GM20000 (cell line): ENCODE data around the gene UBFD1.

Experiments
- DNase-seq: peaks from one replicate; pipeline ENCODE4 v3.0.0; 2012; ENCODE audit warnings: low spot score
- TF ChIP-seq, protein P1 (sequence below): IDR thresholded peaks from 2 replicates; pipeline ENCODE4 v1.5.1; 2012; ENCODE audit warnings: mild to moderate bottlenecking, control low read depth; ENCODE audit errors: extremely low read depth, missing control alignments

Gene UBFD1

DNA sequence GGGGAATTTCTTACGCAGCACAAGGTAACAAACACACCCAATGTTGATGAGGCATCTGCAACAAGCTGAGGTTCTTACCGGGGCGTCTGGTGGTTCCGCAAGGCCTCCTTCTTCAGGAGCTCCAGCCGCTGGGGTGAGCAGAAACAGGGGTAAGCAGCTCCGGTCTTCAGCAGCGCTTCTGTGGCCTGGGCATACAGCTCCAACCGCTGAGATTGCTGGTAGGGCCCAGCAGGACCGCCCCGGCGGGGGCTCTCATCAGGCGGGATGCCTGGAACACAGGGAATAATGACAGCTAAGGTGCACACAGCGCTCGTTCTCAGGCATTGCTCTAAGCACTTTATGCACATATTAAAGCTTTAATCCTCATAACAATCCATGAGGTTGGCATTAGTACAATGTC is 13.1 kb upstream of the UBFD1 start:
- TF ChIP-seq, protein P1, sequence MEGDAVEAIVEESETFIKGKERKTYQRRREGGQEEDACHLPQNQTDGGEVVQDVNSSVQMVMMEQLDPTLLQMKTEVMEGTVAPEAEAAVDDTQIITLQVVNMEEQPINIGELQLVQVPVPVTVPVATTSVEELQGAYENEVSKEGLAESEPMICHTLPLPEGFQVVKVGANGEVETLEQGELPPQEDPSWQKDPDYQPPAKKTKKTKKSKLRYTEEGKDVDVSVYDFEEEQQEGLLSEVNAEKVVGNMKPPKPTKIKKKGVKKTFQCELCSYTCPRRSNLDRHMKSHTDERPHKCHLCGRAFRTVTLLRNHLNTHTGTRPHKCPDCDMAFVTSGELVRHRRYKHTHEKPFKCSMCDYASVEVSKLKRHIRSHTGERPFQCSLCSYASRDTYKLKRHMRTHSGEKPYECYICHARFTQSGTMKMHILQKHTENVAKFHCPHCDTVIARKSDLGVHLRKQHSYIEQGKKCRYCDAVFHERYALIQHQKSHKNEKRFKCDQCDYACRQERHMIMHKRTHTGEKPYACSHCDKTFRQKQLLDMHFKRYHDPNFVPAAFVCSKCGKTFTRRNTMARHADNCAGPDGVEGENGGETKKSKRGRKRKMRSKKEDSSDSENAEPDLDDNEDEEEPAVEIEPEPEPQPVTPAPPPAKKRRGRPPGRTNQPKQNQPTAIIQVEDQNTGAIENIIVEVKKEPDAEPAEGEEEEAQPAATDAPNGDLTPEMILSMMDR, result no peak
- DNase-seq, result no peak

DNA sequence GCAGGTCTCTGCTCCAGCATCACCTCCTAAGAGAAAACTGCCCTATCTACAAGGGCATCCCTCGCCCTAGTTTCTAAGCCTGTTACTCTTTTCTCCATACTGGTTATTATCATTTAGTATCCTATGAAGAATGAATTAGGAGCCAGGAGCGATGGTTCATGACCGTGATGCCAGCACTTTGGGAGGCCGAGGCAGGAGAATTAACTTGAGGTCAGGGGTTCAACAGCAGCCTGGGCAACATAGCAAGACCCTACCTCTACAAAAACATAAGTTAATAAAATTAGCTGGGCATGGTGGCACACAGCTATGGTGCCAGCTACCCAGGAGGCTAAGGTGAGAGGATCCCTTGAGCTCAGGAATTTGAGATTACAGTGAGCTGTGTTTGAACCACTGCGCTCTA is 7.6 kb upstream of the UBFD1 start:
- DNase-seq, result no peak

DNA sequence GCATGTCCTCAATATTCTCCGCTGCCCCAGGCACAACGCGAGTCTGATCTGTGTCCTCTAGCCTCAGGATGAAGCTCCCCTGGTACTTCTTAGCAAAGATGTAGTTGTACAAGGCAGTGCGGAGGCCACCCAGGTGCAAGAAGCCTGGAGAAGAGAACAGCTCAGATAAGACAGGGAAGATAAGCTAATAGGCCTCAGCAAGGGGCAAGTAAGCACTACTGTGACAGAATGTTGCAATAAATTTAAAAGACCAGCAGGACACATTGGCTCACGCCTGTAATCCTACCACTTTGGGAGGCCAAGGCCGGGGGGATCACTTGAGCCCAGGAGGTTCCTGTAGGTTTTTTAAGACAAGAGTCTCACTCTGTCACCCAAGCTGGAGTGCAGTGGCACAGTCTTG is 5.4 kb upstream of the UBFD1 start:
- no peak for DNase-seq
- TF ChIP-seq, protein P1, result no peak

More for the DNA sequence above, 7.6 kb upstream of the UBFD1 start:
- TF ChIP-seq, protein P1, result no peak

DNA sequence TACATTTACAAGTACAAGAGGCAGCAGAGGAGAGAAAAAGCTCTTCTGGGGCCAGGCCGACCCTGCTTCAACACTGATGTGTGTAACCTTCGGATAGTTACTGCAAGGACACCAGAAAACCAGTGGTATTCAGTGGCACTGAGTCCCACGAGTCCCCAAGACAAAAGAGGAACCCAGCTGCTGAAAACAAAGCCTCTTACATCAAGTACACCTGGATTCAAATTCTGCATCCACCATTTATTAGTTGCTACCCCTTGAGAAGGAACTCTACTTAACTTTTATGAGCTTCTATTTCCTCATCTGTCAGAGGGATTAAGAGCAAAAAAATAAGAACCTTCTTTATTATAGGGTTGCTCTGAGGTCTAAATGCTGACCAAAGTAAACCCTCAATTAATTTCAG is 3.0 kb upstream of the UBFD1 start:
- no peak for DNase-seq
- TF ChIP-seq, protein P1, result no peak

DNA sequence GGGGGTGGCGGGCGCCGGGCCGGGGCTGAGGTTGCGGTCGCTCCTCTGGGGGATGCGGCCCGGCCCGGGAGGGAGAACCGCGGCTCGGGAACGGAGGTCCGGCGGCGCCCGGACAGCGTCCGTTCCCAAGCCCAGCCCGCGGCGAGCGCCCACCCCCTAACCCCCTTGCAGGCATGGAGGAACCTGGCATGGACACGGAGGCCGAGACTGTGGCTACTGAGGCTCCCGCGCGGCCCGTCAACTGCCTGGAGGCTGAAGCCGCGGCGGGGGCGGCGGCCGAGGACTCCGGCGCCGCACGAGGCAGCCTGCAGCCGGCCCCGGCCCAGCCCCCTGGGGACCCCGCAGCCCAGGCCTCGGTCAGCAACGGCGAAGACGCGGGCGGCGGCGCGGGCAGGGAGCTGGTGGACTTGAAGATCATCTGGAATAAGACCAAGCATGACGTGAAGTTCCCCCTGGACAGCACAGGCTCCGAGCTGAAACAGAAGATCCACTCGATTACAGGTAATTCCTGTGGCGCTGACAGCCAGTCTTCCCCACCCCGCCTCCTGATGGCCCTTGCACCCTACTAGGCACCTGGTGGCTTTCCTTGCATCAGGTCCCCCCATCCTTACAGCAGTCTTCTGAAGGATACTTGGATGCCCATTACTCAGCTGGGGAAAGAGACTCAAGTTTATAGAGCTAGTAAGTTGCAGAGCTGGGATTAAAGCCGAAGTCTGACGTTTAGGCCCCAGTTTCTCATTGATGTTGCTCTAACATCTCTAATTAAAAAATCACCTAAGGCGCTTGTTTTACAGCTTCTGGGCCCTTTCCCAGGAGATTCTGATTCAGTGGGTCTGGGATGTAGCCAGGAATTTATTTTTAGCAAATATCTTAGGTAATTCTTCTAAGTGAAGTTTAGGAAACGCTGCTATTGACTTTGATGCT is 514 bp downstream of the UBFD1 start:
- DNase-seq, result no peak

DNA sequence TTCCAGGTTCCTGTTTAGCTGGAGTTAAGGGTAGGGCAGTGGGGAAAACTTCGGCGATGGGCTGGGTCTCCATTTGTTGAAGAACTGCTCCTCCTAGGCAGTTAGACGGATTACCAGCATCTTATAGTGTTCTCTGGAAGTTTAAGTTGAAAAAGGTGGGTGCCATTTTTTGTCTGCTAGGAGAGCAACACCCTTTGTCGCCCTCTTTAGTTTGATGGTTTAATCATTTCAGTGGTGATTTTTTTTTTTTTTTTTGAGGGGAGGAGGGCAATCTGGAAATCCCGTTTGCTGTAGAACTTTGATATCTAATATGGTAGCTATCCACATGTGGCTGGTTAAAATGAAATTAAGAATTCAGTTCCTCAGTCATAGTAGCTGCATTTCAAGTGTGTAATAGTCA is 4.1 kb downstream of the UBFD1 start:
- no peak for DNase-seq
- TF ChIP-seq, protein P1, result no peak

More for the DNA sequence above, 514 bp downstream of the UBFD1 start:
- TF ChIP-seq, protein P1, result no peak

DNA sequence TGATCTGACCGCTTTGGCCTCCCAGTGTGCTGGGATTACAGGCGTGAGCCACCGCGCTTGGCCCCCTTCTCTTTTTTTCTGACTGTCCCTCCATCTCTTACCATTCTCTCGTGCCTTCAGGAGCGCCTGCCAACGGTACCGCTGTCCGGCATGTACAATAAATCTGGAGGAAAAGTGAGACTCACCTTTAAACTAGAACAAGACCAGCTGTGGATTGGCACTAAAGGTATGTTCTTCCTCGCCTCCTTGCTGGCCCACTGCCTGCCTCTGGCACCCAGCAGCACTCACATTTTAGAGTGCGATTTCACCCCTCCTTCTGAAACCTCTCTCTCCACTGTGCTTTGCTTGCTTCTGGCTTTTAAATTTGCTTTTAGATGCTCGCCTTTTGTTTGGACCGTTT is 5.0 kb downstream of the UBFD1 start:
- no peak for DNase-seq
- TF ChIP-seq, protein P1, result no peak
